Neuronal stem cell (in vitro differentiated cells): Measurements from ENCODE around the gene SLC25A1.

Experiments used
- DNase-seq: peaks from one replicate; pipeline ENCODE4 v3.0.0-alpha.2; 2013; ENCODE audit warnings: low spot score
- H2AFZ ChIP-seq: one replicate; pipeline ENCODE4 v1.6.1; 2013; ENCODE audit warnings: mild to moderate bottlenecking, low read length, inconsistent platforms
- H2AK5ac ChIP-seq: 2 replicates; pipeline ENCODE4 v1.6.1; 2013; ENCODE audit warnings: low read depth, mild to moderate bottlenecking, inconsistent platforms, low read length, moderate library complexity, mixed read lengths
- H2BK120ac ChIP-seq: 2 replicates; pipeline ENCODE4 v1.6.1; 2013; ENCODE audit warnings: low read depth, mild to moderate bottlenecking, inconsistent platforms, low read length, moderate library complexity, mixed read lengths
- H2BK12ac ChIP-seq: one replicate; pipeline ENCODE4 v1.6.1; 2013; ENCODE audit warnings: low read length, inconsistent platforms
- H2BK15ac ChIP-seq: 2 replicates; pipeline ENCODE4 v1.6.1; 2013; ENCODE audit warnings: mild to moderate bottlenecking, low read length, inconsistent platforms, mixed read lengths
- H2BK5ac ChIP-seq: one replicate; pipeline ENCODE4 v1.6.1; 2013; ENCODE audit warnings: inconsistent platforms, mild to moderate bottlenecking, low read length, moderate library complexity
- H3K14ac ChIP-seq: one replicate; pipeline ENCODE4 v1.6.1; 2013; ENCODE audit warnings: low read length, inconsistent platforms
- H3K18ac ChIP-seq: 2 replicates; pipeline ENCODE4 v1.6.1; 2013; ENCODE audit warnings: low read length, inconsistent platforms
- H3K23ac ChIP-seq: 2 replicates; pipeline ENCODE4 v1.6.1; 2013; ENCODE audit warnings: low read depth, mild to moderate bottlenecking, mixed read lengths, low read length, inconsistent platforms; ENCODE audit not compliant: poor library complexity
- H3K27ac ChIP-seq: replicated peaks from 3 replicates; pipeline ENCODE4 v1.5.1; 2013; ENCODE audit warnings: low read length, inconsistent platforms
- H3K27me3 ChIP-seq, 3 experiments: 2 replicates each; pipeline ENCODE4 v1.6.1; 2013; ENCODE audit warnings: low read length in 3 of 3, mild to moderate bottlenecking in 2 of 3, inconsistent platforms in 1 of 3, low read depth in 1 of 3, mixed read lengths in 1 of 3, moderate library complexity in 1 of 3; ENCODE audit not compliant: control insufficient read depth in 3 of 3, insufficient read depth in 3 of 3
- H3K36me3 ChIP-seq, 2 donors: replicated peaks in 1 of 2; 2 replicates each; pipeline ENCODE4 v1.6.1; 2013; ENCODE audit warnings: low read length in 2 of 2; ENCODE audit not compliant: control insufficient read depth in 2 of 2, insufficient read depth in 2 of 2
- H3K4ac ChIP-seq: 2 replicates; pipeline ENCODE4 v1.6.1; 2013; ENCODE audit warnings: inconsistent platforms, mild to moderate bottlenecking, low read length, moderate library complexity
- H3K4me1 ChIP-seq, 2 donors: 1 replicate in 1 of 2; 2 replicates in 1 of 2; pipeline ENCODE4 v1.6.1; 2013; ENCODE audit warnings: low read length in 2 of 2, low read depth in 1 of 2; ENCODE audit not compliant: control insufficient read depth in 2 of 2, insufficient read depth in 1 of 2
- H3K4me2 ChIP-seq: one replicate; pipeline ENCODE4 v1.6.1; 2013; ENCODE audit warnings: mild to moderate bottlenecking, low read length, inconsistent platforms; ENCODE audit not compliant: insufficient read depth, poor library complexity, severe bottlenecking
- H3K4me3 ChIP-seq, 2 donors: 2 replicates each; pipeline ENCODE4 v1.5.1; 2013; ENCODE audit warnings: low read length in 2 of 2, mild to moderate bottlenecking in 2 of 2, inconsistent platforms in 1 of 2, moderate library complexity in 1 of 2
- H3K79me1 ChIP-seq: one replicate; pipeline ENCODE4 v1.6.1; 2013; ENCODE audit warnings: low read depth, mild to moderate bottlenecking, inconsistent platforms, low read length, moderate library complexity
- H3K9ac ChIP-seq: one replicate; pipeline ENCODE4 v1.6.1; 2013; ENCODE audit warnings: mild to moderate bottlenecking, low read depth, low read length, inconsistent platforms; ENCODE audit not compliant: poor library complexity
- H3K9me3 ChIP-seq, 2 donors: replicated peaks in 1 of 2; 2 replicates each; pipeline versions ENCODE3 to v1.6.1; 2013; ENCODE audit warnings: low read length in 2 of 2, mild to moderate bottlenecking in 2 of 2, inconsistent platforms in 1 of 2, low read depth in 1 of 2, mixed read lengths in 1 of 2, moderate library complexity in 1 of 2; ENCODE audit not compliant: control insufficient read depth in 2 of 2, insufficient read depth in 1 of 2
- H4K8ac ChIP-seq: one replicate; pipeline ENCODE4 v1.6.1; 2013; ENCODE audit warnings: low read depth, mild to moderate bottlenecking, inconsistent platforms, low read length, moderate library complexity
- H4K91ac ChIP-seq: one replicate; pipeline ENCODE4 v1.6.1; 2013; ENCODE audit warnings: low read length, low read depth, mild to moderate bottlenecking, inconsistent platforms; ENCODE audit not compliant: poor library complexity
- WGBS, 2 donors: extraction: QIAGEN DNeasy Blood & Tissue Kit; methylation state at CpG; one replicate each; pipeline ENCODE4 v1.1.7; 2013; ENCODE audit warnings: missing lambda C conversion rate in 2 of 2, mixed read lengths in 1 of 2; ENCODE audit not compliant: insufficient read length in 2 of 2, insufficient replicate concordance in 1 of 2; ENCODE audit errors: extremely low coverage in 2 of 2; 5-methylcytosine and 5-hydroxymethylcytosine counted together

The SLC25A1 gene

GRCh38 chr22:19215360-19215759 is 36.8 kb upstream of the SLC25A1 start:
- H3K79me1 ChIP-seq, result no peaks in the 10 kb centered on the region
- H3K4me2 ChIP-seq, result no peak overlapping the region
- peaks cover 8 to 20% of the 10 kb centered on the region in 2 donors for H3K4me1 ChIP-seq
- H2BK5ac ChIP-seq, result no peak overlapping the region
- DNase-seq, result no peak
- no peak overlapping the region for H3K14ac ChIP-seq
- no peak overlapping the region for H3K4me3 ChIP-seq
- H3K23ac ChIP-seq, result no peak overlapping the region
- H3K27me3 ChIP-seq, result no peaks in the 10 kb centered on the region
- no peak overlapping the region for H3K4ac ChIP-seq
- no peak overlapping the region for H4K8ac ChIP-seq
- no peak overlapping the region for H2BK120ac ChIP-seq
- H3K9me3 ChIP-seq, result no peaks in the 10 kb centered on the region
- no peak overlapping the region for H2BK12ac ChIP-seq
- no peak overlapping the region for H2BK15ac ChIP-seq
- no peak overlapping the region for H4K91ac ChIP-seq
- H2AK5ac ChIP-seq, result peak overlapping the region; percentile 6
- H3K18ac ChIP-seq, result peak overlapping the region; percentile 8
- no peak overlapping the region for H3K27ac ChIP-seq
- WGBS, 2 donors, result no CpG with 5 or more reads among the region's 14 CpGs
- no peak overlapping the region for H2AFZ ChIP-seq
- H3K36me3 ChIP-seq, result peaks cover 5 to 8% of the 10 kb centered on the region in 2 donors
- H3K9ac ChIP-seq, result peak overlapping the region; percentile 6

- no peak for DNase-seq
- H2AFZ ChIP-seq, result peak overlapping the region; percentile 62
- H3K79me1 ChIP-seq, result no peaks in the 10 kb centered on the region
- H3K23ac ChIP-seq, result no peak overlapping the region
- H3K9me3 ChIP-seq, result no peaks in the 10 kb centered on the region
- no peaks in the 10 kb centered on the region for H3K27me3 ChIP-seq
- peaks cover 7 to 16% of the 10 kb centered on the region in 2 donors for H3K36me3 ChIP-seq
- H2BK15ac ChIP-seq, result no peak overlapping the region
- H3K4me3 ChIP-seq, result no peak overlapping the region
- no peak overlapping the region for H2BK120ac ChIP-seq
- no peak overlapping the region for H3K18ac ChIP-seq
- no peak overlapping the region for H2BK5ac ChIP-seq
- H2BK12ac ChIP-seq, result no peak overlapping the region
- WGBS, 2 donors, result no CpG with 5 or more reads among the region's 4 CpGs
- H2AK5ac ChIP-seq, result no peak overlapping the region
- no peak overlapping the region for H3K27ac ChIP-seq
- no peak overlapping the region for H4K91ac ChIP-seq
- H3K4me2 ChIP-seq, result no peak overlapping the region
- H3K9ac ChIP-seq, result no peak overlapping the region
- H3K4me1 ChIP-seq, result peaks cover 8 to 20% of the 10 kb centered on the region in 2 donors
- no peak overlapping the region for H4K8ac ChIP-seq
- no peak overlapping the region for H3K4ac ChIP-seq
- H3K14ac ChIP-seq, result no peak overlapping the region
Measured at GRCh38 chr22:19214078-19214473, 35.5 kb upstream of the SLC25A1 start.

- Histone ChIP-seq H4K8ac (no peak overlapping the region), H3K14ac (no peak overlapping the region), H3K36me3 (peaks cover 7 to 18% of the 10 kb centered on the region in 2 donors), H2AFZ (peak overlapping the region; percentile 62), H2BK12ac (no peak overlapping the region), H3K79me1 (no peaks in the 10 kb centered on the region), H2BK15ac (no peak overlapping the region), H3K27me3 (no peaks in the 10 kb centered on the region), H2BK120ac (no peak overlapping the region), H2AK5ac (no peak overlapping the region), H3K18ac (no peak overlapping the region), H3K9me3 (no peaks in the 10 kb centered on the region), H3K4ac (no peak overlapping the region), H3K23ac (no peak overlapping the region), H4K91ac (no peak overlapping the region), H3K4me3 (no peak overlapping the region), H3K4me2 (no peak overlapping the region), H3K4me1 (peaks cover 8 to 20% of the 10 kb centered on the region in 2 donors), H3K27ac (no peak overlapping the region), H3K9ac (no peak overlapping the region), H2BK5ac (no peak overlapping the region)
- WGBS, 2 donors, result no CpG with 5 or more reads among the region's 9 CpGs
- no peak for DNase-seq
Measured at GRCh38 chr22:19213442-19214077, 35.0 kb upstream of the SLC25A1 start.

GRCh38 chr22:19213001-19213400 is 34.5 kb upstream of the SLC25A1 start:
- DNase-seq, result no peak
- H3K4me3 ChIP-seq, result no peak overlapping the region
- no peak overlapping the region for H2BK12ac ChIP-seq
- H3K4me2 ChIP-seq, result no peak overlapping the region
- H2AFZ ChIP-seq, result peak overlapping the region; percentile 34
- no peaks in the 10 kb centered on the region for H3K27me3 ChIP-seq
- no peak overlapping the region for H2BK15ac ChIP-seq
- H3K4ac ChIP-seq, result no peak overlapping the region
- H3K9me3 ChIP-seq, result no peaks in the 10 kb centered on the region
- H2BK120ac ChIP-seq, result no peak overlapping the region
- no peak overlapping the region for H4K91ac ChIP-seq
- no peak overlapping the region for H3K18ac ChIP-seq
- no peak overlapping the region for H3K23ac ChIP-seq
- H4K8ac ChIP-seq, result no peak overlapping the region
- H2AK5ac ChIP-seq, result no peak overlapping the region
- H3K36me3 ChIP-seq, result peaks cover 7 to 22% of the 10 kb centered on the region in 2 donors
- H2BK5ac ChIP-seq, result no peak overlapping the region
- no peak overlapping the region for H3K14ac ChIP-seq
- H3K9ac ChIP-seq, result no peak overlapping the region
- no CpG with 5 or more reads among the region's 1 CpG for WGBS, 2 donors
- H3K4me1 ChIP-seq, result peaks cover 5 to 17% of the 10 kb centered on the region in 2 donors
- H3K27ac ChIP-seq, result no peak overlapping the region
- no peaks in the 10 kb centered on the region for H3K79me1 ChIP-seq
